NCI-H526 (cell line): ENCODE data around the gene MDFIC2.
"Not testable (repeated sequence)": the region's sequence is repeated elsewhere in the genome, so short reads cannot be mapped to it uniquely, and the experiment has no call there.

Experiments
- DNase-seq, 2 experiments: peaks; one replicate each; lab custom pipeline; 2025; lab: John Stamatoyannopoulos, UW

MDFIC2 gene

GRCh38 chr3:70312336-70312735, at the start of gene MDFIC2:
TSS of gene MDFIC2 (minus strand) at chr3:70312638. CDS start at chr3:70311973, 665 bp downstream.
- no peak for DNase-seq

- DNase-seq, result no peak
Measured at GRCh38 chr3:70360979-70361760, 48.7 kb upstream of the MDFIC2 start.

GRCh38 chr3:70359711-70360110, 47.3 kb upstream of the MDFIC2 start:
- DNase-seq, result no peak

GRCh38 chr3:70358978-70359580, 46.6 kb upstream of the MDFIC2 start:
- DNase-seq, result peak in 1 of 2 experiments; percentile 47

GRCh38 chr3:70352215-70352614, 39.8 kb upstream of the MDFIC2 start:
- no peak for DNase-seq

- DNase-seq, result no peak
Measured at GRCh38 chr3:70342149-70342548, 29.7 kb upstream of the MDFIC2 start.

- DNase-seq, result not testable (repeated sequence)
Measured at GRCh38 chr3:70336885-70337284, 24.4 kb upstream of the MDFIC2 start.

GRCh38 chr3:70333080-70333479, 20.6 kb upstream of the MDFIC2 start:
- no peak for DNase-seq

GRCh38 chr3:70315021-70315420, 2.6 kb upstream of the MDFIC2 start:
- DNase-seq, result no peak

GRCh38 chr3:70310809-70311208, 1.6 kb downstream of the MDFIC2 start:
- no peak for DNase-seq

GRCh38 chr3:70309591-70309990, 2.8 kb downstream of the MDFIC2 start:
- no peak for DNase-seq

- DNase-seq, result no peak
Measured at GRCh38 chr3:70308760-70309159, 3.7 kb downstream of the MDFIC2 start.

- no peak for DNase-seq
Measured at GRCh38 chr3:70306736-70307135, 5.7 kb downstream of the MDFIC2 start.

- no peak for DNase-seq
Measured at GRCh38 chr3:70298385-70298784, 14.1 kb downstream of the MDFIC2 start.

GRCh38 chr3:70291097-70291482, 21.3 kb downstream of the MDFIC2 start:
- DNase-seq, result no peak

GRCh38 chr3:70290431-70291096, 21.9 kb downstream of the MDFIC2 start:
- not testable (repeated sequence) for DNase-seq

GRCh38 chr3:70281663-70282062, 30.8 kb downstream of the MDFIC2 start:
- DNase-seq, result peak in 1 of 2 experiments; percentile 14

- no peak for DNase-seq
Measured at GRCh38 chr3:70277304-70277703, 35.1 kb downstream of the MDFIC2 start.

GRCh38 chr3:70276901-70277300, 35.5 kb downstream of the MDFIC2 start:
- no peak for DNase-seq

GRCh38 chr3:70273492-70273891, 38.9 kb downstream of the MDFIC2 start:
- no peak for DNase-seq

GRCh38 chr3:70272798-70273197, 39.6 kb downstream of the MDFIC2 start:
- no peak for DNase-seq

- DNase-seq, result no peak
Measured at GRCh38 chr3:70264122-70264780, 48.2 kb downstream of the MDFIC2 start.

GRCh38 chr3:70261283-70261682, 51.2 kb downstream of the MDFIC2 start:
- DNase-seq, result no peak
